ENCODE data around the gene QRSL1.
"Not testable (repeated sequence)": the region's sequence is repeated elsewhere in the genome, so short reads cannot be mapped to it uniquely, and the experiment has no call there.

Gene QRSL1

DNA sequence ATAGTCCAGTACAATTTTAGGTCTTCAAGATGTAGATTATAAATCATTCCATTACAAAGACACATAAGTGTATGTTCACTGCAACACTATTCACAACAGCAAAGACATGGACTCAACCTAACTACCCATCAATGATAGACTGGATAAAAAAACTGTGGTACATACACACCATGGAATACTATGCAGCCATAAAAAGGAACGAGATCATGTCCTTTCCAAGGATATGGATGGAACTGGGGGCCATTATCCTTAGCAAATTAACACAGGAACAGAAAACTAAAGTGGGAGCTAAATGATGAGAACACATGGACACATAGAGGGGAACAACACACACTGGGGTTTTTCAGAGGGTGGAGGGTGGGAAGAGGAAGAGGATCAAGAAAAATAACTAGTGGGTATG lies 6.3 kb upstream of the QRSL1 start:
- no peak for DNase-seq

GRCh38 chr6:106626485-106626884 lies 2.9 kb upstream of the QRSL1 start:
- no peak for DNase-seq

GRCh38 chr6:106627760-106628159 lies 1.6 kb upstream of the QRSL1 start:
- not testable (repeated sequence) for DNase-seq

- peak; percentile 40 for DNase-seq
These were observed 698 bp upstream of the QRSL1 start for GRCh38 chr6:106628658-106629102.

DNA sequence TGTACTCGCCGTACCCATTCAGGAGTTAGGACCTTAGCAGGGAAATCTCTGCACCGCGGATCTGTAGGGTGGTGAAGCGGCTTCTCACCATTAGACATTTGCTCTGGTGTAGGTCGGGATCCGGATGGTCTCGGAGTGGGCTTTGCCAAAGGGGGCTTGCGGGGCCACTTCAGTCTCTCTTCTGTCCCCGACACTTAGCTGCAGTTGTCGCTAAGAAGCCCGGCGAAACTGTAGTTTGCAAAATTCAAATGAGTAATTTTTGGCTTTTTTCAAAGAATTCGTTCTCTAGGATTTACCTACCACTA lies 433 bp downstream of the QRSL1 start:
- DNase-seq, result no peak

GRCh38 chr6:106630366-106630765 lies 988 bp downstream of the QRSL1 start:
- peak; percentile 28 for DNase-seq

DNA sequence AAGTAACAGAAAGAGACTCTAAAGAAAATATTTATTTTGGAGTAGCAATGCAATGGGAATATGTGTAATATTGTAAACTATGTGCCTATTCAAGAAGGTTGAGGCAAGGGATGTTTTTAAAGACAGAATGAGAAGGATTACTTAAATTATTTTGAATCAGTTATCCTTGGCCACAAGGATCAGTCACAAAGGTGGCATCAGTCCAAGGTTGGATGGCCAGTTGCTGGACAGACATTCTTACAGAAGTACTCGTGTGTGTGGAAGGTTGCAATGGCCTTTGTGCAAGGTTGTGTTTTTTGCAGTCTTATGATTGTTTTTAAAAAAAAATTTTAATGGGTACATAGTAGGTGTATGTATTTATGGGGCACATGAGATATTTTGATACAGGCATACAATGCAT lies 2.0 kb downstream of the QRSL1 start:
- no peak for DNase-seq

- no peak for DNase-seq
These were observed 5.2 kb downstream of the QRSL1 start for GRCh38 chr6:106634565-106634964.

DNA sequence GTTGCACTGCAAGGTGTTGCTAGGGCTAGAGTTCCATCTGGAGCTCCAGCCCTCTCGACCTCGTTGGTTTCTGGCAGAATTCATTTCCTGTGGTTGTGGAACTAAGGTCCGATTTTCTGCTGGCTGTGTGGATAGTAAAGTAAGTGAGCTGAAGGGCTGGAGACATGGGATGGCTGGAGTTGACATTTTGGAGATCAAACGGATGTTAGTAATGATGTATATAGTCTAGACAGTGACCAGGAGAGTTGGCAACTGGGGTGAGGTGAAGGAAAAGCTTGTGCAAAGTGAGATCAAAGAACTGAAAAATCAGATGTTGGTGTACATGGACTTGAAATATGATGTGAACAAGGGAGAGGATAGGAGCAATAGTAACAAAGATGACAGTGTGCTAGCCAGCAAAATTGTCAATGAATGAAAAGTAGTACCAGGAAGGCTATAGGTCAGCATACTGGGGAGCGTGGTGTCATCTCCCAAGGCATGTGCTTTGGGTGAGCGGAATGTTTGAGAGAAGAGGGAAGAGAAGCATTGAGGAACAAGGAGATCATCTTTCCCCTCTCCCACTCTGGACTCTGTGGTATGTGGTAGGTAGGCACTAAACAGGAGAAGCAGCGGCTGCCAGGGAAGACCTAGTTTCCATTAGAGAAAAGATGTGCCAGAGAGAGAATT lies 7.8 kb downstream of the QRSL1 start:
- DNase-seq, result no peak

- no peak for DNase-seq
These were observed 8.5 kb downstream of the QRSL1 start for GRCh38 chr6:106637717-106638341.

DNA sequence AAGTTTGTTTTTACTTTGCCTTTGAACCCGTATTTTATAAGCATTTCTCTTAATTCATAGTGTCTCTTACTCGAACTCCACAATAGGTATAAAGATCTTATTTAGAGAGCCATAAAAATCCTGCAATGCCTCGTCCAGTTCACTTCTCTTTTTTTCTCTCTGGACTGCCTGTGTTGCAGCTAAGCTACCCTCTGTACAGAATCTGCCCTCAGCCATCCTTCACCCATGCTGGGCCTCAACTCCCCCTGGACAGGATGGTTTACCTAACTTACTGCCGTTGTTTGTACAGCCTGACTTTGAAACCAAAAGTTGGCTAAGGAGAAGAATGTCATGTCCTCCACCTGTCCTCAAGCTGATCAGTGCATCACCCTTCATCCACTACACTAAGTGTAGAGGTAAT lies 10.4 kb downstream of the QRSL1 start:
- no peak for DNase-seq

DNA sequence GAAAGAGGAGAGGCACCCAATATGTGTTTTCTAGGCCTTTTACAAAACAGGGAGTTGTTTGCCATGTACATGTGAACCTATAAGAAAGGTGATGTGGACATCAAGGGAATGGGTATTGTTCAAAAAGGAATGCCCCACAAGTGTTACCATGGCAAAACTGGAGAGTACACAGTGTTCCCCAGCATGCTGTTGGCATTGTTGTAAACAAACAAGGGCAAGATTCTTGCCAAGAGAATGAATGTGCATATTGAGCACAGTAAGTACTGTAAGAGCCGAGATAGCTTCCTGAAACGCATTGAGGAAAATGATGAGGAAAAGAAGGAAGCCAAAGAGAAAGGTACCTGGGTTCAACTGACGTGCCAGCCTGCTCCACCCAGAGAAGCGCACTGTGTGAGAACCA lies 13.1 kb downstream of the QRSL1 start:
- DNase-seq, result no peak

DNA sequence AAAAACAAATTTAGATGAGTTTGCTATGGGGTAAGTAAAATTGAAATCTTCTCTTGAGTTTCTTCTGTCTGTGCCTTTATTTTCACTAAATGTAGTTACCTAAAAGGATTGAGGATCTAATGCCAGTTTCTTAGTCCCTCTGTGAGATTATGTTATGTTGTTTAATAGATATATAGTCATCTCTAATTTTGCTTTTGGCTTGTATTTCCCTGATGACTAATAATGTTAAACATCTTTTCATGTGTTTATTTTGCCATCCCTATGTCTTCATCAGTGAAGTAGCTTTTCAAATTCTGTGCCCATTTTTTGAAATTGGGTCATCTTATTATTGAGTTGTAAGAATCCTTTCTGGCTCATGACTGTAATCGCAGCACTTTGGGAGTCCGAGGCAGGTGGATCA lies 13.7 kb downstream of the QRSL1 start:
- no peak for DNase-seq

DNA sequence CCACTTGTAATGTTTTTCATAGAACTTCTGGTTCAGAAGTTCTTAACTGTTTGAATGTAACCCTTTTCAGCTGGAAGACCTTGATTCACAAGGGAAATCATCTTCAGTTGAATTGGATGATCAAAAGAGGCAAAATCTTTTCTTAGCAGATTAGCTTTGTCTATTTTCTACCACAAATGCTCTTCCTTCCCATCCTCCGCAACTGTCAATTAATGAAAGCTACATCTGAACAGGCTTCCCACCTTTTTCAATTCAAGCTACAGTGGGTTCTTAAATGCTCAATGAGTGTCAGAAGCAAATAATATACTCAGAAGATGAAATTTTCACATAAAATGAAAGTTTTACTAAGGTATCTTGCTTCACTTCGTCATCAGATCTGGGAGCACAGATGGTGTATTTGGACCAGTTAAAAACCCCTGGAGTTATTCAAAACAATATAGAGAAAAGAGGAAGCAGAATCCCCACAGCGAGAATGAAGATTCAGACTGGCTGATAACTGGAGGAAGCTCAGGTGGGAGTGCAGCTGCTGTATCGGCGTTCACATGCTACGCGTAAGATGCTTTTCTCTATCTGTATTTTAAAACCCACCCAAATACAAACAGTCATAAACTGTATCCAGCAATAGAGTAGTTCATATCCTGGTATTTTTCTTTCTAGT lies 19.4 kb downstream of the QRSL1 start:
- no peak for DNase-seq

- no peak for DNase-seq
These were observed 29.1 kb downstream of the QRSL1 start for GRCh38 chr6:106658469-106658868.

DNA sequence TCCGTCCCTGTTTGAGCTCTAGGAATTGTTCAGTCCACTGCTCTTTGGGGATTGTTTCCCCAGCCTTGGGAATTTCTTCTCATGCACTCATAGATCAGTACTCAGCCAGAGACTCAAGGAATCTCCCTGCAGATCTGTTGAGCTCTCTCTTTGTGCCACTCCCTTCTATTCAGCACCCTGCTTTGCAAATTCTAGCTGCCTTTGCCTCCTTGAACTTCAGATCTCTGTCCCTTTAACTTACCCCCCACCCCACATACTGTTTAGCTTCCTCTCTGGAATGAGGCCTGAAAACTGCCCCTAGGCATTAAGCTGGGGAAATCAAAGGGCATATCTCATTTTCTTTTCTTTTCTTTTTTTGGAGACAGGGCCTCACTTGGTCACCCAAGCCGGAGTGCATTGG lies 30.5 kb downstream of the QRSL1 start:
- DNase-seq, result no peak

DNA sequence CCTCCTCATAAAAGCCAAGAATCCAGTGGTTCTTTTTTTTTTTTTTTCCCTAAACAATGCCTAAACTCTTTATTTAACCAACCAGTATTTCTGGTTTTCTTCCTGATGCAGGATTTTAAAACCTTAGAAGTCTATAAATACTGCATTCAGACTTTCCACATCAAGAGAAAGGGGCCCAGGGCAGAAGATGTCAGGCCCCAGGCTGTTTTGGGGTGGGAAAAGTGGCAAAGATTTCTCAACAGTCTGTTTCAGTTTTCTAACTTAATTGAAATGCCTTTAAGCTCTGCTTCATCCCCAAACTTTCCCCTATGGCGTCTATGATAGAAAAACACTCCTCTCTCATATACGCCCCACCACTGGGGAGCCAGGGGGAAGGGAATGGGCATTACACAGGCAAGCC lies 33.1 kb downstream of the QRSL1 start:
- DNase-seq, result no peak

DNA sequence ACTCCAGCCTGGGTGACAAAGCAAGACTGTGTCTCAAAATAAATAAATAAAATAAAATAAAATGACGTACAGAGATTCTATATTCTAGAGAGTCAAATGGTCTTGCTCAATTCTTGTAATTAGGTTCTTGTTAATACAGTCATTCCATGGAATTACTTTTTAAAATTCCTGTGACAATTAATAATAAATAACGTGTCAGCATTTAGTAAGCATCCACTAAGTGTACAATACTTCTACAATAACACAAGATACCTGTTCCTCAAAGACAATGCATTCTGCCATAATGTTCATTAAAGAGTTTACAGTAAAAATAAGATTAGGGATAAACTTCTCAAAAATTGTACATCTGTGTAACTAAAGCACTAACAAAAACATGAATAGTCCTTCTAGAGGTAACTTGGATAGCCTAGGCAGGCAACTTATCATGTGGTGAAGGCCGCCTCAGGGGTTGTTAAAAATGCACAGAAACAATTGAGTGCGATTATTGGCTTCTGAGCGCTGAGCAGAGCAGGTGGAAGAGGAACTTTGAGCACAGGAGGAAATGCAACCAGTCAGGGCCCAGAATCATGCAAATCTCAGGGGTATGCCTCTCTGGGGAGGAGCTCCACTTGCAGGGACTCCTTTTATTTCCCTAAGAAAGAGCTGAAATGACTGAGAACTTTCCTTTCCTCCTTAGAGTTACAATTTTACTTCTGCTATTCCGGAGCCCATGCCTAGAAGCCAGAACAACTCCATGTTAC lies 37.1 kb downstream of the QRSL1 start:
- no peak for DNase-seq

DNA sequence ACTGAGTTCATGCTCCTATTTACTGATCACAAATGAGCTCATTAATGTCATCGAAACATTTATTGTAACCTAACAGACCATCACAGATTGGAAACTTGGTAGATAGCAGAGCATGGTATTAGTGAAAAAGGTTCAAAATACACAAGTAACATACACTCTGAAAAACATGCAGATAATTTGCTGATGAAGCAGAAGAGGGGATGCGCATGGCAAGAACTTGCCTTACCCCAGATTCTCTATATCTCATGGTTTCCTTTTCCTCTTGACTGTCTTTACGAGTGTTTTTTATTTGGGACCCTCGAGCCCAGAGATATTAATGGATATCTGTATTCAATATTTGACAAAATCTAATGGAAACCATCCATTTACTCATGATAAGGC lies 37.6 kb downstream of the QRSL1 start:
- DNase-seq, result no peak

DNA sequence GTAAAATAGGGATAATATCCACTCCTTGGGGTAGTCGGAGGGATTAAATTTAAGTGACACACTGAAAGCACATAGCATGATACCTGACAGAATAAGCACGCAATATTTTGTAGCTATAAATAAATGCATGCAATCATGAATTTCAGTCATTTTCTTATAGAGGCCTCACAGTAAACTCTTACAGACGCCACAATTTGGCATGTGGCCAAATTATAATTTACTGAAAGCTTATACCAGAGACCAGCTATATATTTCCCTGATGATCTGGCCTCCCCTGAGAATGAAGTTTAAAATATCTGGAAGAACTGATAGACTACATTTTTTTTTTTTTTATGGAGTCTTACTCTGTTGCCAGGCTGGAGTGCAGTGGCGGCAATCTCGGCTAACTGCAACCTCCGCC lies 40.9 kb downstream of the QRSL1 start:
- no peak for DNase-seq

- no peak for DNase-seq
These were observed 42.3 kb downstream of the QRSL1 start for GRCh38 chr6:106671651-106672050.

DNA sequence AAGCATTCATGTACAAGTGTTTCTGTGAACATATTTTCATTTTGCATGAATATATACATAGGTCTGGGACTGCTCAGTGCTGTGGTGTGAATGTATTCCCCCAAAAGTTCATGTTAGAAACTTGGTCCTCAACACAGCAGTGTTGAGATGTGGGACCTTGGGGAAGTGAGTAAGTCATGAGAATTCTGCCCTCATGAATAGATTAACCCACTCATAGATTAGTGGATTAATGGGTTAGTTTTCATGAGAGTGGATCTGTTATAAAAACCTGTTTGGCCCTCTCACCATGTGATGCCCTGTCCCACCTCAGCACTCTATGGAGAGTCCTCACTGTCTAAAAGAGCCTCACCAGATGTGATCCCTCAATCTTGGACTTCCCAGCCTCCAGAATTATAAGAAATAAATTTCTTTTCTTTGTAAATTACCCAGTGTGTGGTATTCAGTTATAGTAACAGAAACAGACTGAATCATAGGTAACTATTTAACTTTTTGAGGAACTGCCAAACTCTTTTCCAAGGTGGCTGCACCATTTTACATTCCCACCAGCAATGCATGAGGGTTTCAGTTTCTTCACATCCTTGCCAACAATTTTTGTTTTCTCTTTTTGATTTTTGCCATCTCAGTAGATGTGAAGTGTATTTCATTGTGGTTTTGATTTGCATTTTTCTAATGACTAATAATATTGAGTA lies 45.3 kb downstream of the QRSL1 start:
- DNase-seq, result no peak

DNA sequence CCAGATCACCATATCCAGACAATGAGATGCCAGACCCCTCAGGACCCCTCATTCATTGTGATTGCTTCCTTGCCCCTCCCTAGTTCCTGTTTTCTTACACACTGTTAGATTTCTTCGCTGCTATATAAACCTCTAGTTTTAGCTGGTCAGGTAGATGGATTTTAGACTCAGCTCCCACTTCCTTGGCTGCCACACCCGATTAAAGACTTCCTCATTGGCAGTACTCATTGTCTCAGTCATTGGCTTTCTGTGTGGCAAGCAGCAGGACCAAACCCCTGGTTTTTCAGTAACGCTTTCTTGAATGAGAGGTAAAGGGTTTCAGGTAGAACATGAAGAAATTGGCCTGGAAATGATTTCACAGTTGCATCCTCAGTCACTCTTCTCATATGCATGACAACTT lies 47.9 kb downstream of the QRSL1 start:
- no peak for DNase-seq

All from hematopoietic multipotent progenitor cell treated with erythropoietin and hydrocortisone succinate and interleukin-3 and kit ligand, for 8 days (in vitro differentiated cells).